Activated CD8-positive, alpha-beta T cell treated with anti-CD3 and anti-CD28 coated beads, Interleukin-2, amount 10 ng/mL, durations not matched to agents 7 days and 5 days (primary cell): ENCODE results near the gene SENP5. TPM values are rescaled to one million over a fixed set of nuclear protein-coding genes. Genes with fewer than 3 reads are reported as not detected.
"Not testable (repeated sequence)": the region's sequence is repeated elsewhere in the genome, so short reads cannot be mapped to it uniquely, and the experiment has no call there.

Source experiments
- ATAC-seq: fragments of 150-1000 bp; cut with Tn5 transposase; one replicate; pipeline ENCODE4 v1.10.0; 2021; ENCODE audit warnings: moderate library complexity
- CTCF ChIA-PET: fragments of 350-600 bp; sonication (Branson Sonifier 250); formaldehyde crosslinking; loops from one replicate; lab custom pipeline; 2021; ENCODE audit warnings: antibody characterized with exemption; lab: Charles Lee
- POLR2A ChIA-PET: fragments of 350-600 bp; sonication (Branson Sonifier 250); formaldehyde crosslinking; loops from one replicate; lab custom pipeline; 2021; ENCODE audit warnings: antibody characterized with exemption; lab: Charles Lee
- DNase-seq: peaks from one replicate; pipeline ENCODE4 v3.0.0-alpha.2; 2020
- H3K27ac Mint-ChIP-seq: one replicate; pipeline ENCODE4 v1.8.0; 2021; ENCODE audit warnings: mild to moderate bottlenecking, mixed read lengths
- H3K27me3 Mint-ChIP-seq: one replicate; pipeline ENCODE4 v1.8.0; 2021; ENCODE audit warnings: low read depth, mixed read lengths
- H3K36me3 Mint-ChIP-seq: one replicate; pipeline ENCODE4 v1.8.0; 2021; ENCODE audit warnings: low read depth, mixed read lengths
- H3K4me1 Mint-ChIP-seq: one replicate; pipeline ENCODE4 v1.8.0; 2021; ENCODE audit warnings: low read depth, mixed read lengths
- H3K4me3 Mint-ChIP-seq: one replicate; pipeline ENCODE4 v1.8.0; 2021; ENCODE audit warnings: mild to moderate bottlenecking, mixed read lengths
- H3K9me3 Mint-ChIP-seq: one replicate; pipeline ENCODE4 v1.8.0; 2022; ENCODE audit warnings: mixed read lengths; ENCODE audit not compliant: insufficient read depth
- total RNA-seq, 2 experiments: library from RNA; stranded (reverse); gene quantifications; one replicate each; pipeline ENCODE4 v1.2.3, GENCODE V29; 2021

Gene SENP5
- total RNA-seq, 2 experiments from 2014 or later, result 32.2 to 37.0 TPM

- CTCF ChIA-PET, ATAC-seq, POLR2A ChIA-PET, H3K9me3 Mint-ChIP-seq, H3K27me3 Mint-ChIP-seq: not testable (repeated sequence)
- Mint-ChIP-seq H3K4me1 (peaks cover 44% of the 10 kb centered on the region), H3K27ac (peak overlapping the region; percentile 98), H3K36me3 (peaks cover 27% of the 10 kb centered on the region), H3K4me3 (peak overlapping the region; percentile 97)
- DNase-seq, result peak; percentile 18
Measured at GRCh38 chr3:196944037-196944790, 76.5 kb downstream of the SENP5 start.

- no peak overlapping the region for H3K4me3 Mint-ChIP-seq
- no peaks in the 10 kb centered on the region for H3K9me3 Mint-ChIP-seq
- DNase-seq, result no peak
- H3K36me3 Mint-ChIP-seq, result peaks cover 15% of the 10 kb centered on the region
- ChIA-PET CTCF (interaction anchor here (0.9 kb wide), 1 partner anchor 22 kb away, joined by 3 read pairs; no protein-coding TSS in a partner anchor), POLR2A (no interaction called here)
- no peak for ATAC-seq
- H3K27ac Mint-ChIP-seq, result no peak overlapping the region
- H3K27me3 Mint-ChIP-seq, result peaks cover 1% of the 10 kb centered on the region
- H3K4me1 Mint-ChIP-seq, result peaks cover 20% of the 10 kb centered on the region
Measured at GRCh38 chr3:196947136-196947859, 79.6 kb downstream of the SENP5 start.

- Mint-ChIP-seq H3K4me1 (peaks cover 20% of the 10 kb centered on the region), H3K9me3 (no peaks in the 10 kb centered on the region), H3K4me3 (no peak overlapping the region), H3K36me3 (peaks cover 12% of the 10 kb centered on the region), H3K27me3 (peaks cover 2% of the 10 kb centered on the region), H3K27ac (no peak overlapping the region)
- ATAC-seq, result no peak
- ChIA-PET POLR2A (no interaction called here), CTCF (no interaction called here)
- DNase-seq, result no peak
Measured at GRCh38 chr3:196947860-196948441, 80.2 kb downstream of the SENP5 start.

DNA sequence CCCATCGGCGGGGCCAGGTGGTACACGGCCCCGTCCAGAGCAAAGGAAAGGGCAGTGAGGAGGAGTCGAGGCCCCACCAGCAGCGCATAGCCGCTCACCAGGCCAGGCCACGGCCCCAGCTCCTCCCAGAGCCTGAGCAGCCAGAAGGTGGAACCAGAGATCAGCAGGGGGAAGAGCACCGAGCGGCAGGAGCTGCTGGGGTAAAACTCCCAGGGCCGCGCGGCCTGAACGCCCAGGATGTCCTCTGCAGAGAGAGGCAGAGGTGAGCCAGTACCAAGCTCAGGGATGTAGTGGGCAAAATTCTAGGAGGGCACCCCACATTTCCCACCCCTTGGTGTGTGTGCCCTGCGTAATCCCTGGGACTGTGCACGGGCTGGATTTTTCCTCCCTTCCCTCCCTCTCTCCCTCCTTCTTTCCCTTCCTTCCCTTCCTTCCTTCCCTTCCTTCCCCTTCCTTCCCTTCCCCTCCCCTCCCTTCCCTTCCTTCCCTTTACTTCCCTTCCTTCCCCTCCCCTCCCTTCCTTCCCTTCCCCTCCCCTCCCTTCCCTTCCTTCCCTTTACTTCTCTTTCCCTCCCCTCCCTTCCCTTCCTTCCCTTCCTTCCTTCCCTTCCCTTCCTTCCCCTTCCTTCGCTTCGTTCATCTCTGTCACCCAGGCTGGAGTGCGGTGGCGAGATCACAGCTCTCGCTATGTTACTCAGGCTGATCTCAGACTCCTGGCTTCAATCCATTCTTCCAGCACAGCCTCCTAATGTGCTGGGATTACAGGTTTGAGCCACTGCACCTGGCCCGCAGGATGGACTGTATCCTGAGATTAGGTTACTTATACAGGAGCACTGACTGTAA lies 80.9 kb downstream of the SENP5 start:
- H3K27ac Mint-ChIP-seq, result no peak overlapping the region
- CTCF ChIA-PET, result interaction anchor here (0.9 to 1.4 kb wide), 2 partner anchors 53 to 111 kb away, joined by 3 read pairs; no protein-coding TSS in a partner anchor
- peaks cover 12% of the 10 kb centered on the region for H3K4me1 Mint-ChIP-seq
- peaks cover 9% of the 10 kb centered on the region for H3K36me3 Mint-ChIP-seq
- peaks cover 9% of the 10 kb centered on the region for H3K27me3 Mint-ChIP-seq
- POLR2A ChIA-PET, result interaction anchor here (0.5 kb wide), 1 partner anchor 78 kb away, joined by 4 read pairs; no protein-coding TSS in a partner anchor
- DNase-seq (no peak), ATAC-seq (peak; percentile 22)
- no peak overlapping the region for H3K4me3 Mint-ChIP-seq
- H3K9me3 Mint-ChIP-seq, result no peaks in the 10 kb centered on the region

- ChIA-PET CTCF (interaction anchor here (0.9 to 1.4 kb wide), 2 partner anchors 52 to 112 kb away, joined by 3 read pairs; no protein-coding TSS in a partner anchor), POLR2A (no interaction called here)
- no peak for DNase-seq
- no peak overlapping the region for H3K27ac Mint-ChIP-seq
- ATAC-seq, result no peak
- H3K9me3 Mint-ChIP-seq, result no peaks in the 10 kb centered on the region
- H3K27me3 Mint-ChIP-seq, result peaks cover 9% of the 10 kb centered on the region
- peaks cover 7% of the 10 kb centered on the region for H3K4me1 Mint-ChIP-seq
- H3K4me3 Mint-ChIP-seq, result no peak overlapping the region
- peaks cover 6% of the 10 kb centered on the region for H3K36me3 Mint-ChIP-seq
Measured at GRCh38 chr3:196949285-196949619, 81.5 kb downstream of the SENP5 start.

DNA sequence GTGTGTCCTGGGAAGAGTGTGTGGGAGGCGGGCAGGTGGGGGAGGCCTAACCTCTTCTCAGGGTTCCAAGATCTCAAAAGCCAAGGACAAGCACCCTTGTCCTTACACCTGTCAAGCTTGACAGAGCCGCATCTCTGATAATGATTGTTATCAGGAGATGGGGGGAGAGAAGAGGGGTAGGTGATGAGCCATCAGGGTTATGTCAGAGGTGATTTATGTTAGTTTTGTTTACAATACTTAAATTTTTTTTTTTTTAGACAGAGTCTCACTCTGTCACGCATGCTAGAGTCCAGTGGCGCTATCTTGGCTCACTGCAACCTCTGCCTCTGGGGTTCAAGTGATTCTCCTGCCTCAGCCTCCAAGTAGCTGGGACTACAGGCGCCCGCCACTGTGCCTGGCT lies 82.0 kb downstream of the SENP5 start:
- no peaks in the 10 kb centered on the region for H3K9me3 Mint-ChIP-seq
- peaks cover 2% of the 10 kb centered on the region for H3K36me3 Mint-ChIP-seq
- no peak overlapping the region for H3K27ac Mint-ChIP-seq
- H3K4me1 Mint-ChIP-seq, result peaks cover 2% of the 10 kb centered on the region
- ChIA-PET POLR2A (no interaction called here), CTCF (interaction anchor here (0.9 to 1.4 kb wide), 3 partner anchors 52 to 112 kb away, joined by 3 read pairs; no protein-coding TSS in a partner anchor)
- H3K4me3 Mint-ChIP-seq, result no peak overlapping the region
- DNase-seq (no peak), ATAC-seq (no peak)
- peaks cover 11% of the 10 kb centered on the region for H3K27me3 Mint-ChIP-seq

- no peak overlapping the region for H3K4me3 Mint-ChIP-seq
- H3K4me1 Mint-ChIP-seq, result no peaks in the 10 kb centered on the region
- peaks cover 11% of the 10 kb centered on the region for H3K27me3 Mint-ChIP-seq
- H3K9me3 Mint-ChIP-seq, result no peaks in the 10 kb centered on the region
- no peaks in the 10 kb centered on the region for H3K36me3 Mint-ChIP-seq
- no peak overlapping the region for H3K27ac Mint-ChIP-seq
- ChIA-PET CTCF (interaction anchor here (2.1 kb wide), 1 partner anchor 19 kb away, joined by 6 read pairs; no protein-coding TSS in a partner anchor), POLR2A (interaction anchor here (1.1 kb wide), 1 partner anchor 9 kb away, joined by 3 read pairs; the partner anchor contains the start of gene NCBP2)
- DNase-seq (no peak), ATAC-seq (no peak)
Measured at GRCh38 chr3:196951371-196951770, 83.7 kb downstream of the SENP5 start.

DNA sequence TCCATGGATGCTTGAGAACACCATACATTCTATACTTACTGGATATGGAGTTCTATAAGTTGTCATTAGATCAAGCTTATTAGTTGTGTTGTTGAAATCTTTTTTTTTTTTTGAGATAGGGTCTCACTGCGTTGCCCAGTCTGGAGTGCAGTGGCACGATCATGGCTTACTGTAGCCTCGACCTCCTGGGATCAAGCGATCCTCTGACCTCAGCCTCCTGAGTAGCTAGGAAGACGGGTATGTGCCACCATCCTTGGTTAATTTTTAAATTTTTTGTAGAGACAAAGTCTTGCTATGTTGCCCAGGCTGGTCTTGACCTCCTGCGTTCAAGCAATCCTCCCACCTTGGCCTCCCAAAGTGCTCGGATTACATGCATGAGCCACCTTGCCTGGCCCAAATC lies 87.1 kb downstream of the SENP5 start:
- no peaks in the 10 kb centered on the region for H3K9me3 Mint-ChIP-seq
- no peak overlapping the region for H3K4me3 Mint-ChIP-seq
- no peaks in the 10 kb centered on the region for H3K36me3 Mint-ChIP-seq
- H3K4me1 Mint-ChIP-seq, result no peaks in the 10 kb centered on the region
- DNase-seq, result no peak
- no peak for ATAC-seq
- ChIA-PET CTCF (no interaction called here), POLR2A (interaction anchor here (0.6 to 1.7 kb wide), 2 partner anchors 13 to 249 kb away, joined by 3 to 5 read pairs; partner anchors contain the start of gene NCBP2)
- no peak overlapping the region for H3K27ac Mint-ChIP-seq
- H3K27me3 Mint-ChIP-seq, result peaks cover 18% of the 10 kb centered on the region

- H3K27me3 Mint-ChIP-seq, result peaks cover 5% of the 10 kb centered on the region
- no peak overlapping the region for H3K4me3 Mint-ChIP-seq
- CTCF ChIA-PET, result no interaction called here
- no peak overlapping the region for H3K27ac Mint-ChIP-seq
- DNase-seq (peak; percentile 11), ATAC-seq (no peak)
- H3K9me3 Mint-ChIP-seq, result no peaks in the 10 kb centered on the region
- POLR2A ChIA-PET, result no interaction called here
- H3K36me3 Mint-ChIP-seq, result peaks cover 7% of the 10 kb centered on the region
- H3K4me1 Mint-ChIP-seq, result no peaks in the 10 kb centered on the region
Measured at GRCh38 chr3:196962108-196962929, 94.6 kb downstream of the SENP5 start.

- DNase-seq (no peak), ATAC-seq (no peak)
- Mint-ChIP-seq H3K27ac (no peak overlapping the region), H3K27me3 (peaks cover 9% of the 10 kb centered on the region), H3K4me3 (no peak overlapping the region), H3K36me3 (peaks cover 10% of the 10 kb centered on the region), H3K9me3 (no peaks in the 10 kb centered on the region), H3K4me1 (peaks cover 6% of the 10 kb centered on the region)
- ChIA-PET POLR2A (interaction anchor here (1.3 kb wide), 1 partner anchor 21 kb away, joined by 3 read pairs; the partner anchor contains the start of gene NCBP2), CTCF (no interaction called here)
Measured at GRCh38 chr3:196962930-196963630, 95.4 kb downstream of the SENP5 start.
